IPS-18c (cell line): Measurements from ENCODE around the gene METTL2B.
"Not testable (repeated sequence)": the region's sequence is repeated elsewhere in the genome, so short reads cannot be mapped to it uniquely, and the experiment has no call there.

Experiments
- H3K4me3 ChIP-seq: 2 replicates; pipeline ENCODE4 v1.7.0; 2013; ENCODE audit warnings: low read depth, mild to moderate bottlenecking, low read length, moderate library complexity; ENCODE audit not compliant: insufficient read depth
- H3K9me3 ChIP-seq: one replicate; pipeline ENCODE4 v1.6.1; 2013; ENCODE audit warnings: mild to moderate bottlenecking, low read length, moderate library complexity; ENCODE audit not compliant: control insufficient read depth, insufficient read depth

METTL2B gene

GRCh38 chr7:128452552-128452951 is 24.0 kb upstream of the METTL2B start:
- H3K9me3 ChIP-seq = peaks cover 2% of the 10 kb centered on the region
- H3K4me3 ChIP-seq = no peak overlapping the region

- H3K4me3 ChIP-seq = peak overlapping the region; percentile 38
- peaks cover 2% of the 10 kb centered on the region for H3K9me3 ChIP-seq
Observed at GRCh38 chr7:128453836-128454804, 22.4 kb upstream of the METTL2B start.

GRCh38 chr7:128454808-128455542 is 21.6 kb upstream of the METTL2B start:
- Histone ChIP-seq H3K4me3 (peak overlapping the region; percentile 99), H3K9me3 (peaks cover 2% of the 10 kb centered on the region)

- Histone ChIP-seq H3K9me3 (peaks cover 2% of the 10 kb centered on the region), H3K4me3 (peak within 1 kb of the TSS; percentile 99)
Observed at GRCh38 chr7:128455543-128456254, 20.8 kb upstream of the METTL2B start, which contains the start of gene HILPDA. Gene HILPDA (plus strand): TSS chr7:128455878. CDS start chr7:128457269, 1,391 bp downstream.

- peak overlapping the region; percentile 99 for H3K4me3 ChIP-seq
- H3K9me3 ChIP-seq = peaks cover 2% of the 10 kb centered on the region
Observed at GRCh38 chr7:128456255-128456725, 20.3 kb upstream of the METTL2B start.

- not testable (repeated sequence) for H3K9me3 ChIP-seq
- peak overlapping the region; percentile 42 for H3K4me3 ChIP-seq
Observed at GRCh38 chr7:128457385-128457784, 19.2 kb upstream of the METTL2B start.

- Histone ChIP-seq H3K4me3 (0 out of 2 replicates have a peak overlapping the region, but pooled peaks have one; percentile 20), H3K9me3 (peaks cover 2% of the 10 kb centered on the region)
Observed at GRCh38 chr7:128458956-128459355, 17.6 kb upstream of the METTL2B start.

- Histone ChIP-seq H3K9me3 (peaks cover 2% of the 10 kb centered on the region), H3K4me3 (no peak overlapping the region)
Observed at GRCh38 chr7:128459394-128459878, 17.1 kb upstream of the METTL2B start.

GRCh38 chr7:128462460-128462859 is 14.1 kb upstream of the METTL2B start:
- Histone ChIP-seq H3K9me3 (no peaks in the 10 kb centered on the region), H3K4me3 (no peak overlapping the region)

- H3K9me3 ChIP-seq, H3K4me3 ChIP-seq: not testable (repeated sequence)
Observed at GRCh38 chr7:128463345-128463744, 13.2 kb upstream of the METTL2B start.

GRCh38 chr7:128463933-128464332 is 12.6 kb upstream of the METTL2B start:
- not testable (repeated sequence) for H3K9me3 ChIP-seq, H3K4me3 ChIP-seq

GRCh38 chr7:128466871-128467270 is 9.7 kb upstream of the METTL2B start:
- not testable (repeated sequence) for H3K9me3 ChIP-seq, H3K4me3 ChIP-seq

GRCh38 chr7:128477336-128477690 is 765 bp downstream of the METTL2B start:
- peak overlapping the region; percentile 78 for H3K4me3 ChIP-seq
- H3K9me3 ChIP-seq = not testable (repeated sequence)

GRCh38 chr7:128479082-128479481 is 2.5 kb downstream of the METTL2B start:
- H3K4me3 ChIP-seq, H3K9me3 ChIP-seq: not testable (repeated sequence)

- H3K9me3 ChIP-seq, H3K4me3 ChIP-seq: not testable (repeated sequence)
Observed at GRCh38 chr7:128488134-128488533, 11.6 kb downstream of the METTL2B start.

GRCh38 chr7:128497405-128497804 is 20.9 kb downstream of the METTL2B start:
- Histone ChIP-seq H3K9me3 (no peaks in the 10 kb centered on the region), H3K4me3 (no peak overlapping the region)

GRCh38 chr7:128505416-128505815 is 28.9 kb downstream of the METTL2B start:
- not testable (repeated sequence) for H3K9me3 ChIP-seq

More at GRCh38 chr7:128505416-128505815, 28.9 kb downstream of the METTL2B start:
- not testable (repeated sequence) for H3K4me3 ChIP-seq
